HCT116 (cell line): Measurements from ENCODE around the gene NEK6. TPM values are rescaled to one million over a fixed set of nuclear protein-coding genes. Genes with fewer than 3 reads are reported as not detected.

Source experiments
- ATAC-seq: fragments of 200-7000 bp; cut with Tn5 transposase; 2 replicates; pipeline ENCODE4 v1.9.1; 2020; ENCODE audit warnings: mild to moderate bottlenecking, moderate library complexity
- BruUV-seq: library from RNA; stranded (reverse); fragments of 400-500 nt; replicated peaks from 2 replicates; lab custom pipeline; 2021; lab: Mats Ljungman, UMichigan
- CTCF ChIA-PET: fragments of 300-600 bp; sonication (Branson Sonifier 250); formaldehyde crosslinking; loops from one replicate; lab custom pipeline; 2021; ENCODE audit warnings: antibody characterized with exemption; lab: Charles Lee
- POLR2A ChIA-PET: fragments of 300-600, 350-600 bp; sonication (Branson Sonifier 250); formaldehyde crosslinking; loops from one replicate; lab custom pipeline; 2021; ENCODE audit warnings: antibody characterized with exemption; lab: Charles Lee
- RAD21 ChIA-PET, 2 experiments: fragments of 300-600 bp; sonication (Branson Sonifier 250); formaldehyde crosslinking; loops; one replicate each; lab custom pipeline; 2023; ENCODE audit warnings: low total read pairs in 2 of 2; ENCODE audit not compliant: uncharacterized antibody in 2 of 2, unreplicated experiment in 2 of 2, low non-redundant PET in 1 of 2; lab: Charles Lee
- DNase-seq: peaks from one replicate; pipeline ENCODE4 v3.0.0-alpha.2; 2010; ENCODE audit warnings: low read depth, low spot score
- H2AFZ ChIP-seq: fragments of 200-600 bp; shearing (Covaris generic), sonication (generic); 2 replicates; pipeline ENCODE4 v1.6.1; 2017; ENCODE audit warnings: low read depth, mixed run types, mixed read lengths, antibody characterized with exemption, low read length; ENCODE audit not compliant: poor library complexity, severe bottlenecking
- H3K27ac ChIP-seq: 2 replicates; pipeline ENCODE4 v1.5.1; 2012; ENCODE audit warnings: low read depth, low read length
- H3K27me3 ChIP-seq: fragments of 200-600 bp; sonication (generic); 2 replicates; pipeline ENCODE4 v1.6.1; 2016; ENCODE audit warnings: mixed run types, low read length, mixed read lengths; ENCODE audit not compliant: insufficient read depth
- H3K36me3 ChIP-seq, 2 experiments: fragments of 200-500 bp in 1 of 2; fragments of 200-600 bp in 1 of 2; sonication (Bioruptor generic) in 1 of 2; sonication (generic) in 1 of 2; 2 replicates each; pipeline versions ENCODE4 v1.5.1 to v1.6.1; 2014 to 2016; ENCODE audit warnings: low read length in 2 of 2, inconsistent platforms in 1 of 2, mixed read lengths in 1 of 2, mixed run types in 1 of 2; ENCODE audit not compliant: insufficient read depth in 2 of 2, control insufficient read depth in 1 of 2
- H3K4me1 ChIP-seq, 2 experiments: fragments of 200-600 bp in 1 of 2; sonication (generic) in 1 of 2; 2 replicates each; pipeline versions ENCODE4 v1.5.1 to v1.6.1; 2012 to 2017; ENCODE audit warnings: low read length in 2 of 2, inconsistent platforms in 1 of 2, mild to moderate bottlenecking in 1 of 2, mixed read lengths in 1 of 2, mixed run types in 1 of 2, moderate library complexity in 1 of 2; ENCODE audit not compliant: insufficient read depth in 2 of 2, control insufficient read depth in 1 of 2
- H3K4me2 ChIP-seq: fragments of 200-600 bp; sonication (generic); 2 replicates; pipeline ENCODE4 v1.6.1; 2017; ENCODE audit warnings: mixed run types, low read length, mixed read lengths
- H3K4me3 ChIP-seq, 2 experiments: fragments of 200-600 bp in 1 of 2; sonication (generic) in 1 of 2; replicated peaks in 1 of 2; 2 replicates each; pipeline ENCODE4 v1.5.1; 2011 to 2016; ENCODE audit warnings: low read length in 2 of 2, control low read depth in 1 of 2, low read depth in 1 of 2, mild to moderate bottlenecking in 1 of 2, mixed read lengths in 1 of 2, mixed run types in 1 of 2
- H3K79me2 ChIP-seq: fragments of 200-600 bp; sonication (generic); 2 replicates; pipeline ENCODE4 v1.6.1; 2017; ENCODE audit warnings: mild to moderate bottlenecking, mixed run types, low read length, moderate library complexity, mixed read lengths; ENCODE audit not compliant: insufficient read depth
- H3K9ac ChIP-seq: fragments of 200-600 bp; sonication (generic); 2 replicates; pipeline ENCODE4 v1.6.1; 2016; ENCODE audit warnings: low read length, mixed read lengths
- H3K9me2 ChIP-seq: fragments of 200-600 bp; sonication (generic), shearing (Covaris generic); 2 replicates; pipeline ENCODE4 v1.6.1; 2017; ENCODE audit warnings: mixed run types, mild to moderate bottlenecking, moderate library complexity; ENCODE audit not compliant: insufficient read depth
- H3K9me3 ChIP-seq, 2 experiments: fragments of 200-500 bp in 1 of 2; fragments of 200-600 bp in 1 of 2; sonication (Bioruptor generic) in 1 of 2; sonication (generic) in 1 of 2; 2 replicates each; pipeline ENCODE4 v1.6.1; 2014 to 2017; ENCODE audit warnings: low read length in 2 of 2, mixed read lengths in 2 of 2, inconsistent platforms in 1 of 2, low read depth in 1 of 2, mild to moderate bottlenecking in 1 of 2, mixed run types in 1 of 2, moderate library complexity in 1 of 2; ENCODE audit not compliant: control insufficient read depth in 1 of 2, insufficient read depth in 1 of 2
- H4K20me1 ChIP-seq: fragments of 200-600 bp; sonication (generic), shearing (Covaris generic); 2 replicates; pipeline ENCODE4 v1.6.1; 2017; ENCODE audit warnings: mixed run types, mild to moderate bottlenecking, moderate library complexity; ENCODE audit not compliant: insufficient read depth
- CBX3 ChIP-seq: IDR thresholded peaks from 2 replicates; pipeline ENCODE4 v1.6.1; 2012; ENCODE audit warnings: low read depth
- CEBPB ChIP-seq: IDR thresholded peaks from 2 replicates; pipeline ENCODE4 v1.6.1; 2012; ENCODE audit warnings: low read depth
- FOSL1 ChIP-seq: IDR thresholded peaks from 2 replicates; pipeline ENCODE4 v1.6.1; 2012; ENCODE audit warnings: low read depth
- POLR2A ChIP-seq: IDR thresholded peaks from 2 replicates; pipeline ENCODE4 v1.7.0; 2011; ENCODE audit warnings: borderline replicate concordance; ENCODE audit not compliant: insufficient read depth, insufficient read length; ENCODE audit errors: extremely low read depth
- RAD21 ChIP-seq: IDR thresholded peaks from 2 replicates; pipeline ENCODE4 v1.6.1; 2012; ENCODE audit warnings: low read depth, mild to moderate bottlenecking
- SIN3A ChIP-seq: IDR thresholded peaks from 2 replicates; pipeline ENCODE4 v1.6.1; 2012; ENCODE audit warnings: low read depth
- SP1 ChIP-seq: IDR thresholded peaks from 2 replicates; pipeline ENCODE4 v1.6.1; 2012; ENCODE audit warnings: low read depth
- SRF ChIP-seq: IDR thresholded peaks from 2 replicates; pipeline ENCODE4 v1.6.1; 2012; ENCODE audit warnings: low read depth
- TCF7L2 ChIP-seq: IDR thresholded peaks from 2 replicates; pipeline ENCODE4 v1.7.0; 2011; ENCODE audit warnings: borderline replicate concordance, inconsistent platforms; ENCODE audit not compliant: insufficient read depth, insufficient read length; ENCODE audit errors: extremely low read depth
- YY1 ChIP-seq: IDR thresholded peaks from 2 replicates; pipeline ENCODE4 v1.6.1; 2011; ENCODE audit warnings: low read length, low read depth, moderate library complexity, mild to moderate bottlenecking; ENCODE audit not compliant: insufficient replicate concordance; ENCODE audit errors: extremely low read depth
- ZFX ChIP-seq: fragments of 450-650 bp; IDR thresholded peaks from 2 replicates; pipeline ENCODE4 v1.6.1; 2017
- intact Hi-C: fragments of 100-400 bp; cut with micrococcal nuclease; formaldehyde crosslinking; loops from 2 replicates; pipeline ENCODE4 v1.10.0; 2022
- total RNA-seq: library from RNA; stranded (reverse); gene quantifications from one replicate; pipeline ENCODE4 v1.2.1, GENCODE V29; 2021; ENCODE audit not compliant: unreplicated experiment
- TF ChIP-seq, protein P1 (sequence below): IDR thresholded peaks from 2 replicates; pipeline ENCODE4 v1.6.1; 2012
- TF ChIP-seq, protein P2 (sequence below): IDR thresholded peaks from 2 replicates; pipeline ENCODE4 v1.6.1; 2012; ENCODE audit warnings: low read depth
- TF ChIP-seq, protein P3 (sequence below), 3 experiments: fragments of 200-600 bp in 1 of 3; sonication (generic) in 1 of 3; IDR thresholded peaks in 2 of 3; conservative IDR thresholded peaks in 1 of 3; 2 replicates each; pipeline ENCODE4 v1.5.1; 2012 to 2017; ENCODE audit warnings: low read depth in 2 of 3, low read length in 2 of 3, antibody characterized with exemption in 1 of 3, borderline replicate concordance in 1 of 3, control low read depth in 1 of 3, mild to moderate bottlenecking in 1 of 3, mixed read lengths in 1 of 3, mixed run types in 1 of 3, moderate library complexity in 1 of 3; ENCODE audit not compliant: insufficient read depth in 1 of 3
- TF ChIP-seq, protein P4 (sequence below): IDR thresholded peaks from 2 replicates; pipeline ENCODE4 v1.6.1; 2011; ENCODE audit warnings: mild to moderate bottlenecking, low read length, moderate library complexity; ENCODE audit not compliant: insufficient replicate concordance; ENCODE audit errors: extremely low read depth

Gene NEK6
- total RNA-seq, 1 experiment from 2014 or later: 40.8 TPM

DNA sequence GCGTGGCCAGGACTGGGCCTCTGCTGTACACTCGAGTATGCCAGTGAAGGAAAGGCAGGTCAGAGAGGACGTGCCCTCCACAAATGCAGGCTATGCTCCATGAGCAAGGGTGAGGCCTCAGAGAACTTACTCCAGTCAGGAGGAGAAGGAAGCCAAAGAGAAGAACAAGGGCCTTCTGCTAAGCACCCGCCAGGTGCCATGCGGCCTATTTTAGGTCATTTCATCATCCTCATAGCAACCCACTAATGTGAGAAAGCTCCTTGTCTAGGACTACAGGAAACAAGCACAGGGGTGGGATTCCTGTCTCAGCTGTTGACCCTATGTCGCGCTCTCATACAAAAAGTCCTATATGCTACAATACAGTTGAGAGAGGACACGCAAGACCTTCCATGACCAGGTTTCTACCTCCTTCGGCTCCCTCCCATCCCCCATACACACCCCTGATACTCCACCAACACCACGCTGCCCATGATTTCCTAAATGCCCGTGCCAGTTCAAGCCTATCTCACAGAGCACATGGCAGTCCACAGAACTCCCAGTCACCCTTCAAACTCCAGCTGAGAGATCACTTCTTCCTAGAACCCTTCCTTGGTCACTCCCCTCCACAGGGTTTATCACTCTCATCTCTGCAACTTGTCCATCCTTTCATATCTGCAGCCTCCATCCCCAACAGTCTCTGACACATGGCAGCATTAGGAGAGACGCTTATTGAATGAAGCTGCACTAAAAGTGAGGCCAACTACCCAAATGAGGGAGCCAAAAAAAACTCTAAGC is 130.7 kb downstream of the NEK6 start (continued):
- TF ChIP-seq, protein P1, sequence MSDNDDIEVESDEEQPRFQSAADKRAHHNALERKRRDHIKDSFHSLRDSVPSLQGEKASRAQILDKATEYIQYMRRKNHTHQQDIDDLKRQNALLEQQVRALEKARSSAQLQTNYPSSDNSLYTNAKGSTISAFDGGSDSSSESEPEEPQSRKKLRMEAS: no peak
- TF ChIP-seq RAD21 (no peak), CBX3 (no peak)

DNA sequence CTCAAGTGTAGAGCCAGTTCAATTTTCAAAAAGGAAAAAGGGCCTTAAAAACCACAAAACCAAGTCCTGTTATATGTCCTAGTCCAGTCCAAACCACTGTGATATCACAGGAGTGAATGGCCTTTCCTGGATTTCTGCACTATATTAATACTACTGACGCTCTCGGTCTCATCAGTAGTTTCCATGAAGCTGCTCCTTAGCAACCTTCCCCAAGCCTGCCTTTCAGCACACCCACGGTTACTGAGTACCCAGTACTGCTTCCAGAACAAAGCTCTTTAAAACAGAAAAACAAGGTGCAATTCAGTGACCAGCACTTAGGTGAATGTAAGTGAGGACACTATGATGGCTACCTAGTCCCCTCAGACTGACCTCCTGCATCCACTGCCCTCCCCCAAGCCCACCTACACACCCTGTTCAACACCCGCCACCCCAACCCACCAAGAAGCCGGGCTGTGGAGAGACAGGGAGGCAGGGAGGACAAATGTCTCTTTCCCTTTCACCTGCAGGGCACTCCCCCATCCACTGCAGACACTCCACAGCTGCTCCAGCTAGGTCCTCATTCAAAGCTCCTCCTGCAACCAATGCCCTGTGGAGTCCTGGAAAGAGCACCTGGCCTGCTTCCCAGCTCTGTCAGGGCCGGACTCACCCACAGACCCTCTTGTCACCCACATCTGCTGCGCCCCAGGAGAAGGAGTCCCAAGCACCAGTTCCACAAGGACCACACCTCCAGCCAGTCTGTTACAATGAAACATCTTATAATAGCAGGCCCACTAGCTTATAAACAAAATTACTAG is 131.6 kb downstream of the NEK6 start:
- H4K20me1 ChIP-seq: peaks cover 52% of the 10 kb centered on the region; the same call in 1 of the 2 replicates
- H3K4me3 ChIP-seq: no peak overlapping the region
- BruUV-seq: no TSS peak
- H3K4me2 ChIP-seq: no peak overlapping the region
- no peak overlapping the region for H2AFZ ChIP-seq
- CTCF ChIA-PET: interaction anchor here (0.7 to 1.4 kb wide), 2 partner anchors 9 to 266 kb away, joined by 3 read pairs; no protein-coding TSS in a partner anchor
- no peak overlapping the region for H3K9ac ChIP-seq
- no peaks in the 10 kb centered on the region for H3K9me3 ChIP-seq
- RAD21 ChIA-PET: no interaction called here
- DNase-seq (no peak), ATAC-seq (no peak)
- H3K9me2 ChIP-seq: no peaks in the 10 kb centered on the region
- no peaks in the 10 kb centered on the region for H3K27me3 ChIP-seq
- H3K4me1 ChIP-seq: peaks cover 2 to 43% of the 10 kb centered on the region in 2 experiments; a peak in 2 of 4 replicates
- H3K79me2 ChIP-seq: peaks cover 100% of the 10 kb centered on the region
- POLR2A ChIA-PET: no interaction called here
- intact Hi-C loops: no loop called here
- H3K36me3 ChIP-seq: peaks cover 2 to 12% of the 10 kb centered on the region in 2 experiments; a peak in 1 of 4 replicates
- H3K27ac ChIP-seq: no peak overlapping the region
- TF ChIP-seq FOSL1: no peak
- TF ChIP-seq SIN3A: no peak
- TF ChIP-seq YY1: no peak
- no peak for TF ChIP-seq SRF
- TF ChIP-seq RAD21: no peak
- TF ChIP-seq, protein P2, sequence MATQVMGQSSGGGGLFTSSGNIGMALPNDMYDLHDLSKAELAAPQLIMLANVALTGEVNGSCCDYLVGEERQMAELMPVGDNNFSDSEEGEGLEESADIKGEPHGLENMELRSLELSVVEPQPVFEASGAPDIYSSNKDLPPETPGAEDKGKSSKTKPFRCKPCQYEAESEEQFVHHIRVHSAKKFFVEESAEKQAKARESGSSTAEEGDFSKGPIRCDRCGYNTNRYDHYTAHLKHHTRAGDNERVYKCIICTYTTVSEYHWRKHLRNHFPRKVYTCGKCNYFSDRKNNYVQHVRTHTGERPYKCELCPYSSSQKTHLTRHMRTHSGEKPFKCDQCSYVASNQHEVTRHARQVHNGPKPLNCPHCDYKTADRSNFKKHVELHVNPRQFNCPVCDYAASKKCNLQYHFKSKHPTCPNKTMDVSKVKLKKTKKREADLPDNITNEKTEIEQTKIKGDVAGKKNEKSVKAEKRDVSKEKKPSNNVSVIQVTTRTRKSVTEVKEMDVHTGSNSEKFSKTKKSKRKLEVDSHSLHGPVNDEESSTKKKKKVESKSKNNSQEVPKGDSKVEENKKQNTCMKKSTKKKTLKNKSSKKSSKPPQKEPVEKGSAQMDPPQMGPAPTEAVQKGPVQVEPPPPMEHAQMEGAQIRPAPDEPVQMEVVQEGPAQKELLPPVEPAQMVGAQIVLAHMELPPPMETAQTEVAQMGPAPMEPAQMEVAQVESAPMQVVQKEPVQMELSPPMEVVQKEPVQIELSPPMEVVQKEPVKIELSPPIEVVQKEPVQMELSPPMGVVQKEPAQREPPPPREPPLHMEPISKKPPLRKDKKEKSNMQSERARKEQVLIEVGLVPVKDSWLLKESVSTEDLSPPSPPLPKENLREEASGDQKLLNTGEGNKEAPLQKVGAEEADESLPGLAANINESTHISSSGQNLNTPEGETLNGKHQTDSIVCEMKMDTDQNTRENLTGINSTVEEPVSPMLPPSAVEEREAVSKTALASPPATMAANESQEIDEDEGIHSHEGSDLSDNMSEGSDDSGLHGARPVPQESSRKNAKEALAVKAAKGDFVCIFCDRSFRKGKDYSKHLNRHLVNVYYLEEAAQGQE: no peak
- no peak for TF ChIP-seq TCF7L2
- TF ChIP-seq SP1: no peak
- TF ChIP-seq ZFX: no peak
- TF ChIP-seq, protein P3, sequence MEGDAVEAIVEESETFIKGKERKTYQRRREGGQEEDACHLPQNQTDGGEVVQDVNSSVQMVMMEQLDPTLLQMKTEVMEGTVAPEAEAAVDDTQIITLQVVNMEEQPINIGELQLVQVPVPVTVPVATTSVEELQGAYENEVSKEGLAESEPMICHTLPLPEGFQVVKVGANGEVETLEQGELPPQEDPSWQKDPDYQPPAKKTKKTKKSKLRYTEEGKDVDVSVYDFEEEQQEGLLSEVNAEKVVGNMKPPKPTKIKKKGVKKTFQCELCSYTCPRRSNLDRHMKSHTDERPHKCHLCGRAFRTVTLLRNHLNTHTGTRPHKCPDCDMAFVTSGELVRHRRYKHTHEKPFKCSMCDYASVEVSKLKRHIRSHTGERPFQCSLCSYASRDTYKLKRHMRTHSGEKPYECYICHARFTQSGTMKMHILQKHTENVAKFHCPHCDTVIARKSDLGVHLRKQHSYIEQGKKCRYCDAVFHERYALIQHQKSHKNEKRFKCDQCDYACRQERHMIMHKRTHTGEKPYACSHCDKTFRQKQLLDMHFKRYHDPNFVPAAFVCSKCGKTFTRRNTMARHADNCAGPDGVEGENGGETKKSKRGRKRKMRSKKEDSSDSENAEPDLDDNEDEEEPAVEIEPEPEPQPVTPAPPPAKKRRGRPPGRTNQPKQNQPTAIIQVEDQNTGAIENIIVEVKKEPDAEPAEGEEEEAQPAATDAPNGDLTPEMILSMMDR (IDR thresholded peaks at IDR 0.05 in 2 of 3, conservative IDR thresholded peaks at IDR 0.05 in 1 of 3; ENCODE audit: borderline replicate concordance in 1 of 3, insufficient read depth in 1 of 3, low read depth in 2 of 3, low read length in 2 of 3): no peak
- TF ChIP-seq POLR2A: no peak
- no peak for TF ChIP-seq CEBPB
- TF ChIP-seq, protein P4, sequence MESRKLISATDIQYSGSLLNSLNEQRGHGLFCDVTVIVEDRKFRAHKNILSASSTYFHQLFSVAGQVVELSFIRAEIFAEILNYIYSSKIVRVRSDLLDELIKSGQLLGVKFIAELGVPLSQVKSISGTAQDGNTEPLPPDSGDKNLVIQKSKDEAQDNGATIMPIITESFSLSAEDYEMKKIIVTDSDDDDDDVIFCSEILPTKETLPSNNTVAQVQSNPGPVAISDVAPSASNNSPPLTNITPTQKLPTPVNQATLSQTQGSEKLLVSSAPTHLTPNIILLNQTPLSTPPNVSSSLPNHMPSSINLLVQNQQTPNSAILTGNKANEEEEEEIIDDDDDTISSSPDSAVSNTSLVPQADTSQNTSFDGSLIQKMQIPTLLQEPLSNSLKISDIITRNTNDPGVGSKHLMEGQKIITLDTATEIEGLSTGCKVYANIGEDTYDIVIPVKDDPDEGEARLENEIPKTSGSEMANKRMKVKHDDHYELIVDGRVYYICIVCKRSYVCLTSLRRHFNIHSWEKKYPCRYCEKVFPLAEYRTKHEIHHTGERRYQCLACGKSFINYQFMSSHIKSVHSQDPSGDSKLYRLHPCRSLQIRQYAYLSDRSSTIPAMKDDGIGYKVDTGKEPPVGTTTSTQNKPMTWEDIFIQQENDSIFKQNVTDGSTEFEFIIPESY: no peak
